ENCODE measurements around the gene WNT8B.

Gene WNT8B

DNA sequence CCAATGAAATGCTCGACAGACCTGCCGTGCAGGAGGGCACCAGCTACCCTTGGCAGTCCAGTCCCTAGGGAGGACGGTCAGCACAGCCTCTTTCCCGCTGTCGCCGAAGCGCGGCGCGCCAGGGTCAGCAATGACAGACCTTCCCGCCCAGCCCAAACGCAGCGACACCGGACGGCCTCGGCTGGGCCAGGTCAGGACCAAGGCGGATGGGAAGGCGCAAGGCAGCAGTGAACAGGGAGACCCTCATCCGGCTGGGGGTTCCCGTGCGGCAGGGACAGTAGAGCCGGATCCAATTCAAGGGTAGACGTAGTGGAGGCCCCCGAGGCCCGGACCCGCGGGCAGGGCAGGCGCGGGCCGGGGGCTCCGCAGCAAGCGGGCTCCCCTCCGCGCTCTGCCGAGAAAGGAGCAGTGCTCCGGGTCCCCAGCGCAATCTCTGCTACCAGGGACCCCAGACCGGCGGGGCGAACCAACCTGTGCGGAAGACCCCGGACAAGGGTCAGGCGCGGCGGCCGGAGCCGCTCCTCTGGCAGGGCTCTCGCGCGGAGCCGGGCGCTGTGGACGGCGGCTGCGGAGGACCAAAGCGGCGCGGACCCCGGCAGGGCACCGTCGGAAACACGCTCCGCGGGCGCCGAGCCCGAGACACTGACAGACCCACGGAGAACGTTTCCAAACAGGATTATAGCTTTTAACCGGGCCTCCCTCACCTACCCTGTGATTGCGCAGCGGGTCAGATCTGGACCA is 56.7 kb downstream of the WNT8B start, which contains the start of gene SEC31B:
SEC31B (minus strand) TSS at position 551 of the 741 bp plus-strand sequence. CDS start 2,909 bp downstream, outside the sequence.
- DNase-seq, result peak; percentile 18 to 64

DNA sequence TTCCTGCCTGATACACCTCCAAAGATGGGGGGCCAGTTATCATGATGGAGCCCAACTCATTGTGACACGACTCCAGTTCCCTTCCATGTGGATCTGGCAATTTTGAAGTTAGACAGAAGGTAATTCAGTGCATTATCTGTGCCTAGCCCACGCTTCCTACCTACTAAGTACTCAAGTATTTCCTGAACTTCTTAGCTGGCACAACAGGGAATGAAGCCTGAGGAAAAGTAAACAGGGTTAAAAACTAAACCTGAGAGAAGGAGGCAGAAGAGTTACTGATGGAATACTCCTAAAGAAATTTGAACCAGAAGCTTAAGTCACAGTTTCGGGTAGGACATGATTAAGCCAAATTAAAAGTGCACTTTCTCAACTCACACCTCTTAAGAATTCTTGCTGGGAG is 58.0 kb downstream of the WNT8B start:
- DNase-seq, result no peak

GRCh38 chr10:100522107-100522801 is 59.4 kb downstream of the WNT8B start:
- DNase-seq, result no peak

- DNase-seq, result no peak
These were observed 60.1 kb downstream of the WNT8B start for GRCh38 chr10:100522945-100523344.

DNA sequence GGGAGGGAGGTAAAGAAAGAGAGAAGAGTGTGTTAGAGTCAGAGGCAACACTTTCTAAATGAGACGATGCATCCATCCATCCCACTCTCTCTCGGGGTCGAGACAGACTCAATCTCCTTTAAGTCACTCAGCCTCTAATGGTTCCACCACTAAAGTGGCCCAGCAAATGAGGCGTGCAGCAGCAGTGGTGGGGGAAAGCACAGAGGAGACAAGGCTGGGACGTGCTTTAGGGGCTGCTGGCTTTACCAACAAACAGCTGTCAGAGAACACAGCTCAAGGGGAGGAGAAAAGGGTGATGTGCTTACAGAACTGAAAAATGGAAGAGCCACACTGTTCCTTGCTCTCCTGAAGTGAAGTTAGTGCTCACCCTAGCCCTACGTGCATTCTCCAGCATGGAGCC is 61.4 kb downstream of the WNT8B start:
- no peak for DNase-seq

- DNase-seq, result no peak
These were observed 61.8 kb downstream of the WNT8B start for GRCh38 chr10:100524638-100525037.

DNA sequence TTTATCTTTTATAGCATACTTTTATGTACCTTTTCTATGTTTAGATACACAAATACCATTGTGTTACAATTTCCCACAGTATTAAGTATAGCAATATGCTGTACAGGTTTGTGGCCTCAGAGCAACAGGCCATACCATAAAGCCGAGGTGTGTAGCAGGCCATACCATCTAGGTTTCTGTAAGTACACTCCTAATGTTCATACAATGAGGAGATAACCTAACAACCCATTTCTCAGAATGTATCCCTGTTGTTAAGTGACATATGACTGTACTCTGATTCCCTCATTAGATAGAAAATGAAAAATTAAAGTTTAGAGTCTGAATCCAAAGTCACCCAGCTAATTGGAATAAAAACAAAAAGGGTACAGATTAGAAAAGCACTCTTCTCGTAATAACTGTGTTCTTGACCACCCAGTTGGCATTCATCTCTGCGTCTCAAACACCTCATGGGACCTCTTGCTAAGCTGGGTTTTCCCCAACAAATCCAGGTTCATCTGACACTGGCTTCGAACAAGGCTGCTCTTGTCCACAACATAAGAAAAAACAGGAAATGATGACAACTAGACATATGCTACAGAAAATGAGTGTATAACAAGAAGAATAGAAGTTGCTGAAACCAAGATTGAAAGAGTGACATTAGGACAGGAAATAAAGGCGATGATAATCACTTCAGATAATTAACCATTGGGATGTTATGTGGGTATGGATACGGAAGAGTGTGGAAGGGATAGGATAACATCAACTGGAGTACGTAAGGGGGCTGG is 65.5 kb downstream of the WNT8B start:
- no peak for DNase-seq

GRCh38 chr10:100528921-100529474 is 66.2 kb downstream of the WNT8B start:
- no peak for DNase-seq

DNA sequence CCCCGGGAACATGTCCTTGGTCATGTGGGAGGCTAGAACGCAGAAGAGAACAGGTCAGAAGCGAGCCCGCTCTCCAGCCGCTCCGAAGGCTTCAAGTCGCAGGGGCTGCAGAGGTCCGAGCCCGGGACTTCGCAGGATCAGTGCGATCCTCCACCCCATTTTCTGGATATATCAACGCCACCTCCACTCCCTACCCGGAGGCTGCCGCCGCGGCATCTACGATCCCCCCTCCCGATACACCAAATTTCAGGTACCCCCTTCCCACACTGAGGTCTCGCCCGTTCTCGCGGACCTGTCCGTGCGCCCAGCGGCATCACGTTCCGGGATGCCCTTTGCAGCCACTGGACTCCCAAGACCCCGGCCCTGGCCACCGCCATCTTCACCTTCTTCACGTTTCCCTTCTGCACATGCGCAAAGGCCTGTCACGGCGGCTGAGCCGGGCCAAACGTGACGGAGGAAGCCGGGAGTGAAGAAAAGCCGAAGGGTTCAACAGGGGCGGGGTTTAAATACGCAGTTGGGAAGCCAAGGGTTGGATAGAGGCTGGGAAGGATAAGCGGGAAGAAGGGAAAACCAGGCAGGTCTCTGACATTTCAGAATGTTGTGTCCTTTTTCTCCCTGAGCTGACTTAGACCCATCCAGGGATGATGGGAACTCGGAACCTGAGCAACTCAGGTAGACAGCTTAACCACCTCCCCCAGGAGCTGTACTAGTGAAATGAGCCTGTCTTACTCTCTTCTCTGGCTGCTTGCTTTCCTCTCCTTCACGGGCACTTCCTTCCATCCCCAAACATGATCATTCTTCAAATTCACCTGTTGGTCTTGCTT is 66.9 kb downstream of the WNT8B start, which contains the start of gene NDUFB8:
NDUFB8 (minus strand) TSS at position 397 of the 824 bp plus-strand sequence; CDS start at position 377, 20 bp downstream.
- DNase-seq, result peak; percentile 88 to 89

- DNase-seq, result no peak
These were observed 69.0 kb downstream of the WNT8B start for GRCh38 chr10:100531761-100532160.
